ENCODE measurements around the gene FXYD6. TPM values are rescaled to one million over a fixed set of nuclear protein-coding genes. Genes with fewer than 3 reads are reported as not detected.

FXYD6 gene
- total RNA-seq, 1 experiment from 2014 or later = 32.8 TPM

GRCh38 chr11:117884994-117885393, 8.5 kb upstream of the FXYD6 start:
- DNase-seq = no peak
- H3K36me3 ChIP-seq (replicated peaks; ENCODE audit: control insufficient read depth, insufficient read depth, low read length) = no peaks in the 10 kb centered on the region
- H3K4me3 ChIP-seq (ENCODE audit: insufficient read depth, low read depth, low read length) = no peak overlapping the region
- no peaks in the 10 kb centered on the region for H3K27me3 ChIP-seq (ENCODE audit: control insufficient read depth, insufficient read depth, low read length)

GRCh38 chr11:117883063-117883462, 6.6 kb upstream of the FXYD6 start:
- no peak for DNase-seq
- Histone ChIP-seq H3K27me3 (ENCODE audit: control insufficient read depth, insufficient read depth, low read length) (peaks cover 4% of the 10 kb centered on the region; the same call in 1 of the 2 replicates), H3K4me3 (ENCODE audit: insufficient read depth, low read depth, low read length) (no peak overlapping the region), H3K36me3 (replicated peaks; ENCODE audit: control insufficient read depth, insufficient read depth, low read length) (no peaks in the 10 kb centered on the region)

- H3K36me3 ChIP-seq (replicated peaks; ENCODE audit: control insufficient read depth, insufficient read depth, low read length) = no peaks in the 10 kb centered on the region
- DNase-seq = no peak
- H3K27me3 ChIP-seq (ENCODE audit: control insufficient read depth, insufficient read depth, low read length) = peaks cover 10% of the 10 kb centered on the region
- H3K4me3 ChIP-seq (ENCODE audit: insufficient read depth, low read depth, low read length) = no peak overlapping the region
Measured at GRCh38 chr11:117882311-117882905, 6.0 kb upstream of the FXYD6 start.

GRCh38 chr11:117881217-117881616, 4.8 kb upstream of the FXYD6 start:
- no peak for DNase-seq
- no peak overlapping the region for H3K4me3 ChIP-seq (ENCODE audit: insufficient read depth, low read depth, low read length)
- H3K27me3 ChIP-seq (ENCODE audit: control insufficient read depth, insufficient read depth, low read length) = peaks cover 20% of the 10 kb centered on the region
- H3K36me3 ChIP-seq (replicated peaks; ENCODE audit: control insufficient read depth, insufficient read depth, low read length) = no peaks in the 10 kb centered on the region

- Histone ChIP-seq H3K36me3 (replicated peaks; ENCODE audit: control insufficient read depth, insufficient read depth, low read length) (no peaks in the 10 kb centered on the region), H3K27me3 (ENCODE audit: control insufficient read depth, insufficient read depth, low read length) (peaks cover 31% of the 10 kb centered on the region), H3K4me3 (ENCODE audit: insufficient read depth, low read depth, low read length) (no peak overlapping the region)
- no peak for DNase-seq
Measured at GRCh38 chr11:117879516-117880480, 3.3 kb upstream of the FXYD6 start.

GRCh38 chr11:117878939-117879475, 2.5 kb upstream of the FXYD6 start:
- DNase-seq = no peak
- Histone ChIP-seq H3K36me3 (replicated peaks; ENCODE audit: control insufficient read depth, insufficient read depth, low read length) (no peaks in the 10 kb centered on the region), H3K27me3 (ENCODE audit: control insufficient read depth, insufficient read depth, low read length) (peaks cover 37% of the 10 kb centered on the region), H3K4me3 (ENCODE audit: insufficient read depth, low read depth, low read length) (no peak overlapping the region)

GRCh38 chr11:117878314-117878938, 2.0 kb upstream of the FXYD6 start:
- Histone ChIP-seq H3K27me3 (ENCODE audit: control insufficient read depth, insufficient read depth, low read length) (peaks cover 39% of the 10 kb centered on the region), H3K4me3 (ENCODE audit: insufficient read depth, low read depth, low read length) (no peak overlapping the region), H3K36me3 (replicated peaks; ENCODE audit: control insufficient read depth, insufficient read depth, low read length) (no peaks in the 10 kb centered on the region)
- DNase-seq = no peak

- DNase-seq = peak; percentile 63
- Histone ChIP-seq H3K36me3 (replicated peaks; ENCODE audit: control insufficient read depth, insufficient read depth, low read length) (no peaks in the 10 kb centered on the region), H3K4me3 (ENCODE audit: insufficient read depth, low read depth, low read length) (peak overlapping the region; percentile 72), H3K27me3 (ENCODE audit: control insufficient read depth, insufficient read depth, low read length) (peaks cover 39% of the 10 kb centered on the region)
Measured at GRCh38 chr11:117877120-117877784, 794 bp upstream of the FXYD6 start.

GRCh38 chr11:117876059-117876340, 458 bp downstream of the FXYD6 start:
- peaks cover 39% of the 10 kb centered on the region for H3K27me3 ChIP-seq (ENCODE audit: control insufficient read depth, insufficient read depth, low read length)
- peak overlapping the region; percentile 72 for H3K4me3 ChIP-seq (ENCODE audit: insufficient read depth, low read depth, low read length)
- DNase-seq = no peak
- H3K36me3 ChIP-seq (replicated peaks; ENCODE audit: control insufficient read depth, insufficient read depth, low read length) = no peaks in the 10 kb centered on the region

- DNase-seq = peak; percentile 72
- Histone ChIP-seq H3K36me3 (replicated peaks; ENCODE audit: control insufficient read depth, insufficient read depth, low read length) (no peaks in the 10 kb centered on the region), H3K4me3 (ENCODE audit: insufficient read depth, low read depth, low read length) (peak overlapping the region; percentile 72), H3K27me3 (ENCODE audit: control insufficient read depth, insufficient read depth, low read length) (peaks cover 39% of the 10 kb centered on the region)
Measured at GRCh38 chr11:117875382-117876058, 938 bp downstream of the FXYD6 start.

- DNase-seq = no peak
- no peak overlapping the region for H3K4me3 ChIP-seq (ENCODE audit: insufficient read depth, low read depth, low read length)
- H3K27me3 ChIP-seq (ENCODE audit: control insufficient read depth, insufficient read depth, low read length) = peaks cover 39% of the 10 kb centered on the region
Measured at GRCh38 chr11:117874910-117875381, 1.5 kb downstream of the FXYD6 start.

GRCh38 chr11:117874253-117874909, 2.1 kb downstream of the FXYD6 start:
- DNase-seq = peak; percentile 71
- no peaks in the 10 kb centered on the region for H3K36me3 ChIP-seq (replicated peaks; ENCODE audit: control insufficient read depth, insufficient read depth, low read length)
- peak overlapping the region; percentile 21 for H3K4me3 ChIP-seq (ENCODE audit: insufficient read depth, low read depth, low read length)
- H3K27me3 ChIP-seq (ENCODE audit: control insufficient read depth, insufficient read depth, low read length) = peaks cover 39% of the 10 kb centered on the region

More at GRCh38 chr11:117874910-117875381, 1.5 kb downstream of the FXYD6 start:
- no peaks in the 10 kb centered on the region for H3K36me3 ChIP-seq (replicated peaks; ENCODE audit: control insufficient read depth, insufficient read depth, low read length)

- no peak overlapping the region for H3K4me3 ChIP-seq (ENCODE audit: insufficient read depth, low read depth, low read length)
Measured at GRCh38 chr11:117873828-117874125, 2.7 kb downstream of the FXYD6 start.

More at GRCh38 chr11:117873828-117874125, 2.7 kb downstream of the FXYD6 start:
- DNase-seq = no peak
- Histone ChIP-seq H3K27me3 (ENCODE audit: control insufficient read depth, insufficient read depth, low read length) (peaks cover 37% of the 10 kb centered on the region), H3K36me3 (replicated peaks; ENCODE audit: control insufficient read depth, insufficient read depth, low read length) (no peaks in the 10 kb centered on the region)

Data from H7 (cell line).